ENCODE data around the gene TRIM77.
"Not testable (repeated sequence)": the region's sequence is repeated elsewhere in the genome, so short reads cannot be mapped to it uniquely, and the experiment has no call there.

The TRIM77 gene, protein sequence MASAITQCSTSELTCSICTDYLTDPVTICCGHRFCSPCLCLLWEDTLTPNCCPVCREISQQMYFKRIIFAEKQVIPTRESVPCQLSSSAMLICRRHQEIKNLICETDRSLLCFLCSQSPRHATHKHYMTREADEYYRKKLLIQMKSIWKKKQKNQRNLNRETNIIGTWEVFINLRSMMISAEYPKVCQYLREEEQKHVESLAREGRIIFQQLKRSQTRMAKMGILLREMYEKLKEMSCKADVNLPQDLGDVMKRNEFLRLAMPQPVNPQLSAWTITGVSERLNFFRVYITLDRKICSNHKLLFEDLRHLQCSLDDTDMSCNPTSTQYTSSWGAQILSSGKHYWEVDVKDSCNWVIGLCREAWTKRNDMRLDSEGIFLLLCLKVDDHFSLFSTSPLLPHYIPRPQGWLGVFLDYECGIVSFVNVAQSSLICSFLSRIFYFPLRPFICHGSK

DNA sequence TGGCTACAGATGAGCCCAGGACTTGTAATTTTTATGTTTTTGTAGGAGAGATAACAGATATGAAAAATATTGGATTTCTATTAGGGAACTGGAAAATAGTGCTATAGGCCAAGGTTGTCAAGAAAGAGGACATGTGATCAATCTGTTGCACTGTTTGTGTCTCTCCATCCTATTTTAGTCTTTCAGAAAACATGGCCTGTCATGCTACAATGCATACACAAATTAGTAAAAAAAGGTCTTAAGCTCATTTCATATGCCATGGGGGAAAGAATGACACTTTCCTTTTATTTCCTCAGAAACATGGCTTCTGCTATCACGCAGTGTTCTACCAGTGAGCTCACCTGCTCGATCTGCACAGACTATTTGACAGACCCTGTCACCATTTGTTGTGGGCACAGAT lies at the start of gene TRIM77:
Gene TRIM77, plus strand, starts transcription at position 301 of the 400 bp plus-strand sequence. Its CDS starts 0 bp downstream, at position 301.
- DNase-seq: not testable (repeated sequence)

DNA sequence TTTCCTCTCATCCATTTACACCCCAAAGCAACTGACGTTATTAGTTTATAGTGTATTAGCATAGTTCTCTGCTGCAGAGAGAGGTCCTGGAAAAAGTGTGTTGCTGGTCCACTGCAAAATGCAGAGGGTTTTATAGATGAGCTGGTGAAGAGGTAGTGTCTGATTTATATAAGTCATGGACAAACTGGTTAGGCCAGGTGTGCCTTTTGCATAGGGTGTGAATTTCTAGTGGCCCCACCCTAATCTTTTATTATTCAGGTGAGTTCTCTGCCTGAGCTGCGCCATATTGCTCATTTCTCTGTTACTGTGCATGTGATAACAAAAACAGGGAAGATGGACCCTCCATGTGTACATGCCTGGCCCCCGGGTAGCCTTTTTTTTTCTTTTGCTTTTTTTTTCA lies 43.1 kb upstream of the TRIM77 start:
- no peak for DNase-seq

DNA sequence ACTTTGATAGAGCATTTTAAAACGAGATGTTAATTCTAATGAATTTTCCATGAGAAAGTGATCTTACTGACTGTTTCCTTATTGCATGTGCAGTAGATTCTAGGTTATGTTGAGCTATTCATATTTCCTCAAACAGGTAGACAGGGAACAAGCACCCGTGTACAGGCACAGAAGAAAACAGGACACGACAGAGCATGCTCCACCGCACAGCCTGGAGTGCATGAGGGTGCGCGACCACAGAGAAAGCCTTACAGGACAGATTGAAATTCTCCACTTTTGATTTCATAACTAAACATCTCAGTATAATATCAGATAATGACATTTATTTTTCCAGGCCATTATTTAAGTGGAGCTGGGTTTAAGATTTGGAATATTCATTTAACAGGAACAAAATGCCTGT lies 41.9 kb upstream of the TRIM77 start:
- not testable (repeated sequence) for DNase-seq

GRCh38 chr11:89669586-89669985 lies 40.5 kb upstream of the TRIM77 start:
- not testable (repeated sequence) for DNase-seq

GRCh38 chr11:89669993-89670669 lies 40.0 kb upstream of the TRIM77 start:
- DNase-seq: not testable (repeated sequence)

- DNase-seq: not testable (repeated sequence)
Measured at GRCh38 chr11:89672547-89672946, 37.6 kb upstream of the TRIM77 start.

- peak in 7 of 58 donors; percentile 5 to 45 (median 10) for DNase-seq
Measured at GRCh38 chr11:89673380-89673779, 36.7 kb upstream of the TRIM77 start.

DNA sequence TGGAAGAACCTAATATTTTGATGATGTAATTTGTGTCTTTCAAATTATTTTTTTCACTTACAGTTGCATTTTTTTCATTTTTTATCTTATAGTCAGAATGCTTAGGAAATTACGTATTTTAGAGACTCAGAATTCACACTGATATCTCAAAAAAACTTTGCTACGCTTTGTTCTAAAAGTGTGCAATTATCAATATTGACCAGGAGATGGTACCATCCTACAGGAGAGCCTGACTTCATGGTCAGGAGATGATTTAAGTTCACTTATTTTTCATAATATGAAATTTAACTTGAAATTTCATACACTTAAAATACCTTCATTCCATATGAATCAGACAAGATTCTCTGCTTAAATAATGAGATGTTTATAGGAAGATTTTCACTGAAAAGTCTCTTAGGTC lies 34.7 kb upstream of the TRIM77 start:
- peak in 1 of 58 donors; percentile 3 for DNase-seq

- not testable (repeated sequence) for DNase-seq
Measured at GRCh38 chr11:89675948-89676347, 34.2 kb upstream of the TRIM77 start.

DNA sequence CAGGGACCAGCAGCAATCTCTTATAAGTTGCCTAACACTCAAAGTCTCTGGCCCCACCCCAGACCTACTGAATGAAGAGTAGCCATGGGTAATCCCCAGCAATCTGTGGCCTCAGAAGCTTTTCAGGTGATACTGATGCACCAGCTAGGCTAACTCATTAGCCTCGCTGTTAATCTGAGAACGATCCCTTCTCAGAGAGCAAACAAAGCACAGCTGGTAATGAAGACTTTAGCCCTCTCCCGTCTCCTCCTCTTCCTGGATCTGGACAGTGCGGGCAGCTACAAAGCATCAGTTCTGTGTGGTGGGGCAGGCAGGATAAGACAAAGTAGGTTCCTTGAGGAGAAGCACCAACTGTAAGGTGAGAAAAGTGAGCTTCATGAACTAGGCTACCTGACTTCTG lies 3.0 kb upstream of the TRIM77 start:
- DNase-seq: not testable (repeated sequence)

DNA sequence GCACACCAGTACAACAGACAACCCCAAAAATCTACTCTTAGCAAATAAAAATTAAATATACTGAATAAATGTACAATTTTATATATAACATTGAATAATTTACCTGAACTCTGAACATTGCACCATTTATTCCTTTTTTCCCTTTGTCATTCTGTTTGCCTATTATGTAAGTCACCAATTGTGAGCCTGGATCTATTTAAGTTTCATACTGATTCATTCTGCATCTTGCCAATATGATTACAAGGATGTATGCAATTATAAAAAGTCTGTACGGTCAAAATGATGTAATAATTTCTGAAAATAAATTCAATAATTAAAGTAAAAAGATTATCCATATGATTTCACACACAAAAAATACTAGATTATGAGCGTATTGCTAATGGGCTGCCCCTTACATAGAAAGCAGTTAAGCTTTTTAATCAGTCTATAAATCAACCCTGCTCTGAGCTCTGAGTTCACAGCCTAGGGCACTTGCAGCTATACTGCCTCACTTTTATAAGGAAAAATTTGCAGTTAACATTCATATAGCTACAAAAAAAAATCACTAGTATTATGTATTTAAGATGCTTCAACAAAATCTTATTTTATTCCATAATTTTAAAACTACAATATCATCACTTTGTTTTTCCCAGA lies 14.9 kb downstream of the TRIM77 start:
- not testable (repeated sequence) for DNase-seq

- DNase-seq: not testable (repeated sequence)
Measured at GRCh38 chr11:89730215-89730614, 20.1 kb downstream of the TRIM77 start.

- DNase-seq: peak in 2 of 58 donors; percentile 9 to 64
Measured at GRCh38 chr11:89736566-89736965, 26.5 kb downstream of the TRIM77 start.

GRCh38 chr11:89737116-89737515 lies 27.0 kb downstream of the TRIM77 start:
- DNase-seq: no peak

DNA sequence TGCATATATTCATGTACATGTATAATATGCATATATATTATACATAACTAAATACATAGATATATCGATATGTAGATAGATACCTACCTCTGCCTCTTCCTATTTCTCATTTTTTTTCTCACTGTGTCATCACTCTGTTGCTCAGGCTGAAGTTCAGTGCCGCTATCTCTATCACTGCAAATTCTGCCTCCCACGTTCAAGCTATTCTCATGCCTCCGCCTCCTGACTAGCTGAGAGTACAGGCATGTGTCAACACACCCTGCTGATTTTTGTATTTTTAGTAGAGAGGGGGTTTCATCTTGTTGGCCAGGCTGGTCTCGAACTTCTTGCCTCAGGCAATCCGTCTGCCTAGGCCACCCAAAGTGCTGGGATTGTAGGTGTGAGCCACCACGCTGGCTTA lies 31.3 kb downstream of the TRIM77 start:
- DNase-seq: peak in 1 of 58 donors; percentile 3

- DNase-seq: not testable (repeated sequence)
Measured at GRCh38 chr11:89744158-89744557, 34.1 kb downstream of the TRIM77 start.

DNA sequence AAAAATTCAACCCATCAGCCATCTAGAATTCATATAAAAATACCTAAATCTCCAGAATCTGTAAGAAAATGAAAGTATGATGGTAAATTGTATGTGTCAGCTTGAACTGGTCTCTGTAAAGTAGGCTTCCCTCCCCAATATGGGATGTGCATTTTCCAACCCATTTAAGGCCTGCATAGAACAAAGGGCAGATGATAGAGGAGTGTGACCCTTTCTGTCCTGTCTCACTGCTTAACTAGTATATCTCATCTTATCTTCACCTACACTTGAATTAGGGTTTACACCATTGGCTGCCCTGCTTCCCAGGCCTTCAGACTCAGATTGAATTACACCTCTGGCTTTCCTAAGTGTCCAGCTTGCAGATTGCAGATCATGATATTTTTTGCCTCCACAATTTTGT lies 40.7 kb downstream of the TRIM77 start:
- DNase-seq: not testable (repeated sequence)

Measured in anterior cingulate cortex (tissue), 58 donors.